Activated CD8-positive, alpha-beta memory T cell treated with anti-CD3 and anti-CD28 coated beads for 48 hours (primary cell): ENCODE results near the gene FRMPD4.
"Not testable (repeated sequence)": the region's sequence is repeated elsewhere in the genome, so short reads cannot be mapped to it uniquely, and the experiment has no call there.

Source experiments
- DNase-seq, 3 experiments: peaks; one replicate each; pipeline ENCODE4 v3.0.0-alpha.2; 2020; ENCODE audit warnings: low read depth in 2 of 3, low spot score in 2 of 3

The FRMPD4 gene

GRCh38 chrX:12138361-12139313 lies at the start of gene FRMPD4:
Gene FRMPD4, plus strand, starts transcription at chrX:12138473. Its CDS starts 499 bp downstream, at chrX:12138972.
- DNase-seq, result no peak

- no peak for DNase-seq
These were observed 48.5 kb upstream of the FRMPD4 start for GRCh38 chrX:12089740-12090139.

GRCh38 chrX:12113321-12113720 lies 25.0 kb upstream of the FRMPD4 start:
- no peak for DNase-seq

- DNase-seq, result no peak
These were observed 22.9 kb upstream of the FRMPD4 start for GRCh38 chrX:12115377-12115776.

- no peak for DNase-seq
These were observed 20.1 kb upstream of the FRMPD4 start for GRCh38 chrX:12118134-12118533.

- DNase-seq, result no peak
These were observed 10.3 kb upstream of the FRMPD4 start for GRCh38 chrX:12128017-12128416.

GRCh38 chrX:12137951-12138360 lies 317 bp upstream of the FRMPD4 start:
- DNase-seq, result no peak

- DNase-seq, result no peak
These were observed 1.8 kb downstream of the FRMPD4 start for GRCh38 chrX:12139934-12140611.

GRCh38 chrX:12141511-12141910 lies 3.2 kb downstream of the FRMPD4 start:
- no peak for DNase-seq

GRCh38 chrX:12142661-12143060 lies 4.4 kb downstream of the FRMPD4 start:
- DNase-seq, result no peak

- DNase-seq, result no peak
These were observed 7.1 kb downstream of the FRMPD4 start for GRCh38 chrX:12145402-12145801.

GRCh38 chrX:12149670-12150407 lies 11.6 kb downstream of the FRMPD4 start:
- DNase-seq, result no peak

GRCh38 chrX:12153317-12153716 lies 15.0 kb downstream of the FRMPD4 start:
- DNase-seq, result no peak

- DNase-seq, result no peak
These were observed 15.5 kb downstream of the FRMPD4 start for GRCh38 chrX:12153741-12154140.

- DNase-seq, result no peak
These were observed 21.5 kb downstream of the FRMPD4 start for GRCh38 chrX:12159799-12160198.

GRCh38 chrX:12162420-12162819 lies 24.1 kb downstream of the FRMPD4 start:
- no peak for DNase-seq

GRCh38 chrX:12164180-12164579 lies 25.9 kb downstream of the FRMPD4 start:
- not testable (repeated sequence) for DNase-seq

GRCh38 chrX:12170755-12171154 lies 32.5 kb downstream of the FRMPD4 start:
- no peak for DNase-seq

GRCh38 chrX:12174358-12174757 lies 36.1 kb downstream of the FRMPD4 start:
- DNase-seq, result no peak

- no peak for DNase-seq
These were observed 58.8 kb downstream of the FRMPD4 start for GRCh38 chrX:12197030-12197429.

GRCh38 chrX:12206413-12206812 lies 68.1 kb downstream of the FRMPD4 start:
- no peak for DNase-seq
